ENCODE results near the gene PHC3. TPM values are rescaled to one million over a fixed set of nuclear protein-coding genes. Genes with fewer than 3 reads are reported as not detected.

PHC3 gene
- total RNA-seq, 1 donor from 2014 or later, result 29.7 TPM

DNA sequence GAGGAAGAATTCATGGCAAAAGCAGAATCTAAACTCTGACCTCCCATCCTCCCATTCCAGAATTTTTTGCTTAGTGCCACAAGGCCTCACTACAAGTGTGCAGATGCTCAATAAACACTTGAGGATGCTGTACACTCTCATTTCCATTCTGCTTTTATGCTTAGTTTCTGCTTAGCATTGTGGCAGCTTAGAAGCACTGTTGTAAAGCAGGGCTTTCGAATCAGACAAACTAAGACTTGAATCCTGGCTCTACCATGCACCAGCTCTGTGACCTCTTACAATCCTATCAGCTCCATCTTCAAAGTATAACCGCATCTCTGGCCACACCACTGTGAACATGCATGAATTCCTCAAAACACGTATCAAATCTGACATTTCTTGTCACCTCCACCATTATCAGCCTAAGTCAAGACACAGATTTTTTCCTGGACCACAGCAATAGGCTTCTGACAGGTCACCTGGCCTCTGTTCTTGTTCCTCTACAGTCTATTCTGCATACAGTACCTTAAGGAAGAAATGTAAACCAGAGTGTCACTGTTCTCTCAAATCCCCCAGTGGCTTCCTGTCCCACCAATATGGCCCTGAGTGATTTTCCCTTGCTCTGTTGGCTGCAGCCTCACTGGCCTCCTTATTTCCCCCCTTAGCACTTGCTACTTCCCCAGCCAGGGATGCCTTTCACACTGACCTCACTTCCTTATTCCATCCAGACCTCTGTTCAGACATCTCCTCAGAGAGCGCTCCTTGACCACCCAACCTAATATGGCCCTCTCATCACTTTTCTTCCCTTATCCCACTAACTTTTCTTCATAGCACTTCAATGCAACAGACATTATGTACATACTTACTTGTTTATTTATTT is 8.1 kb upstream of the PHC3 start:
- no peak for DNase-seq (ENCODE audit: extremely low read depth, low read depth, low spot score)

DNA sequence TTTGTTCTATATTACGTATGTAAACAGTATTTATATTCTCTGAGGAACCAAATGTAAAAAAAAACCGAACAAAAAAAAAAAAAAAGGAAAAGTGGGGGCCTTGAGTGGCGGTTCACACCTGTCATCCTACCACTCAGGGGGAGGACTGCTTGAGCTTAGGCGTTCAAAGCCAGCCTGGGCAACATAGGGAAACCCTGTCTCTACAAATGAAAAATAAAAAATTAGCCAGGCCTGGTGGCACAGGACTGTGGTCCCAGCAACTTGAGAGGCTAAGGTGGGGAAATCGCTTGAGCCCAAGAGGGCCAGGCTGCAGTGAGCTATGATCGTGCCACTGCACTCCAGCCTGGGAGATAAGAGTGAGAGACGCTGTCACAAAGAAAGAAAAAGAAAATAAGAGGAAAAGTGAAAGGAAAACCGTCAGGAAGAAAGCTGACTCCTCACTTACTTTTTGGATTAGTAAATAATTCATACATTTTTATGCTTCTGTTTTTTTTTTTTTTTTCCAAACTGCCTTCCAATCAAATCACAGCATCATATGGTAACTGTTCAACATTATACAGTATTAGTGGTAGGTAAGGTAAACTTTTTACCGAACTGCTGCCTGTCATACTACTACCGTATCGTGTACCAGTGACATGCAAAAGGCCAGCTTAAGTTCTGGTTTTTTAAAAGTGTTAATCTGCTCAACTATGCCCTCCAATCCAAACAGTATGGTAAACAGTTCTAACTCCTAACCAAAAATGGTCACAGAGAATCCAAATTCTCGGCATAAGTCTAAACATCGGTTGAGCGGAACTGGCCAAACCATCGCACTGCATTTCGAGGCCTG is 1.2 kb downstream of the PHC3 start:
- no peak for DNase-seq (ENCODE audit: extremely low read depth, low read depth, low spot score)

DNA sequence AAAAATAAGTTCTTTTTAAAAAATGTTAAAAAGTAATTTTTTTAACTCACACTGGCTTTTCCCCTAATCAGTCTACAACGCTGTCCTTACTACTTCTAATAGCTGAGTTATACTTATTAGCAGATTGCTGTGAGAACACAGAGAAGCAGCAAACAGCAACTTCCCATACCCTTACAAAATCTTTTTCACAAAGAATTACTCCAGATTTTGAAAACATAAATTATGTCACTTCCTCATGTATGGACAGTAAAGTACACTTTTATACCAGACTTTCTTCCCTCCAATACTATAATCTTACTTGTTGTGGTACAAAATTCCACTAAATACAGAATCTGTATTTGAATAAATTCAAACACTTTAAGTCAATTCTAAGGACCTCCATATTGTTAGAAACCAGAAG is 2.1 kb downstream of the PHC3 start:
- no peak for DNase-seq (ENCODE audit: extremely low read depth, low read depth, low spot score)

DNA sequence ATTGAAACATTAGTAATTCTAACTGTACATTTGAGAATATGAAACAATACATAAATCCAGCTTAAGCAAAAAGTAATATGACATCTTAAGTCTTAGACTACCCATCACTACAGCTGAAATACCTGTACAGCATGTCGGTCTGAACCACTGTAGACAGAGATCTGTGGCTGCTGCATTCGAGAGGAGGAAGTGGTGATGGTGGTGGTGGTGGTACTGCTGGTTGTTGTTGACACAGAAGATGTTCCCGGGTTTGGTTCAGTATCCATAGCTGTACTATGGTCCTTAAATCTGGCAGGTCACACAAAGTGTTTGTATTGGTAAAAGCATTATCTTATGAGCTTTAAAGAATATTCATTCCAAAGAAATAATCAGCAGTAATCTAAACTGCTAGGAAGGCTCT is 2.9 kb downstream of the PHC3 start:
- no peak for DNase-seq (ENCODE audit: extremely low read depth, low read depth, low spot score)

DNA sequence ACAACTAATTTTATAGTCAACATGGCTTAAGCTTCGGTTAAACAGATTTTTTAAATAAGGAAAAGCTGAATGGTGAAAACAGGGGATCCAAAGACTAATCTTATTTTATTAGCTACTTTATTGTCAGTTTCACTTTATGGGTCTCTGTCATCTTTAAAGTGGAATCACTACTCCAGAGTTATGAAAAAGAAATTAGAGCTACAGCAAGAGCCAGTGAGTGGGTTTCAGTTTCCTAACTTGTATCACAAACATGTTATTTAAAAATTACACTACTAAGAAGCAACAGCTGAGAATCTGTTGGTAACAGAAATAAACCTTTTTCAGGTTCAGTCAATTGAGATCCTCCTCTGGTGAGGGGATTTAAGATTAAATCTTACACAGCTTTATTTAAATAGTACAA is 10.0 kb downstream of the PHC3 start:
- DNase-seq (ENCODE audit: extremely low read depth, low read depth, low spot score), result no peak

DNA sequence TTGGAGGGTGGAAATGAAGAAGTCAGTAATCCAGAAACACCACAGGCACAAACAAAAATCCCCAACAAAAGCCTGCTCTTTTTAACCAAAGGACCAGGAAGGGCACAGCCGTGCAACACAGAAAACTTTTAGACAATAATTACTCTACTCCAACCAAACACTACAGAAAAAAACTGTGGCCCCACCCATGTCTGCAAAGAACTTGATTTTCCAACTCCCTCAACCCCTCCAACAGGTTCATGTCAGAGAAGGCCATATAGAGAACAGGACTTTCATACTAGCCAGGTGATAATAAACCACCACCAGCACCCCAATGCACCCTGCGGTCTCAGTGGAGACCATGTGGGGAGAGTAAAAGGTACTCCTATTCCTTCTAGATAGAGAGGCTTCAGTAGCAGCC is 16.8 kb downstream of the PHC3 start:
- no peak for DNase-seq (ENCODE audit: extremely low read depth, low read depth, low spot score)

DNA sequence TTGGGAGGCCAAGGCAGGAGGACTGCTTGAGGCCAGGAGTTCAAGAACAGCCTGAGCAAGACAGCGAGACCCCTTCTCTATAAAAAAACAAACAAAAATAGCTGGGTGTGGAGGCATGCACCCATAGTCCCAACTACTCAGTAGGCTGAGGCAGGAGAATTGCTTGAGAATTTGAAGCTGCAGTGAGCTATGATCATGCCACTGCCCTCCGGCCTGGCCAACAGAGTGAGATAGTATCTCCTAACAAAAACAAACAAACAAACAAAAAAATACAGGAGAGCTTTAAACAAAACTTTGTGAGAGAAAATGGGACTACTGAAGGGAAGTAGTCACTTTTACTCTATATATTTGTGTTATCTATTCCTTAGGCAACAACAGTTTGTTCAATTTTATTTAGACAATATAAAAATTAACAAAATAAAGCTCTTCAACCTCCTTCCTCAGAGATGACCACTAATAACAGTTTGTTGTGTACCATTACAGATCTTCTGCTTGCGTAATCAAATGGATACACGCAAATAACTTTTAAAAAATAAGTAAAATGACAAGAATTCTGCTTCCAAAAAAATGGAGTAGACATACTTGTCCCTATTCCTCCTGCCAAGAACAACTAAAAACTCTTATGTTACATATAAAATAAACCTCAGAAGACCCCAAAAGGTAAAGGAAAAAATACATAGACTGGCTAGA is 17.4 kb downstream of the PHC3 start:
- DNase-seq (ENCODE audit: extremely low read depth, low read depth, low spot score), result no peak

DNA sequence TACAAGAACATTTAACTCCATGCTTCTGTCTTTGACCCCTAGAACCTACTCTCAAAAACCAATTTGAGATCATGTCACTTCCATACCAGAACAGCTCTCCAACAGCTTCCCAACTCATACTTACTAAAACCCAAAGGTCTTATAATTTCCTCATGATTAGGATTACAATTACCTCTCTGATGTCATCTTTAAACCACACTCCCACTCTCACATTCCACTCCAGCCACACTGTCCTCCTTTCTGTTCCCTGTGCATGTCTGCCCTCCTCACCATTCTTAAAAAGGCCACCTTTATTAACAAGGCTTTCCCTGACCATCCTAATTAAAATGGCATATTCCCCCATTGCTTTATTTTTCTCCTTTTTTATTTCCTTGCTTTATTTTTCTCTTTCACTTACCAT is 18.9 kb downstream of the PHC3 start:
- DNase-seq (ENCODE audit: extremely low read depth, low read depth, low spot score), result no peak

DNA sequence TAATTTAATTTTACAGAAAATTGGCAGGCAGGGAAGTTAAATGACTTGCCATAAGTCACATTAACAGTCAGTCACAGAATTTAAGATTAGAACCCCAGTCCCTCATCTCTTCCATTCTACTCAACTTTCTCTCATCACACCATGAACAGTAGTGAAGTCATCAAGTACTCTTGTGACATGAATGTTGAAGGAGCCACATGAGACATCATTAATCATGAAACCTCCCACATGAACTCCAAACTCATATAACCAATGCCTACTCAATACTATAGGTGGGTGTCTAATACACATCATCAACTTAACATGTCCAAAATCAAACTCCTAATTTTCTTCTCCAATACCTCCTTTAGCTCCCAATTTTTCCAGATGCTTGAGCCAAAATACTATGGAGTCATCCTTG is 19.5 kb downstream of the PHC3 start:
- no peak for DNase-seq (ENCODE audit: extremely low read depth, low read depth, low spot score)

DNA sequence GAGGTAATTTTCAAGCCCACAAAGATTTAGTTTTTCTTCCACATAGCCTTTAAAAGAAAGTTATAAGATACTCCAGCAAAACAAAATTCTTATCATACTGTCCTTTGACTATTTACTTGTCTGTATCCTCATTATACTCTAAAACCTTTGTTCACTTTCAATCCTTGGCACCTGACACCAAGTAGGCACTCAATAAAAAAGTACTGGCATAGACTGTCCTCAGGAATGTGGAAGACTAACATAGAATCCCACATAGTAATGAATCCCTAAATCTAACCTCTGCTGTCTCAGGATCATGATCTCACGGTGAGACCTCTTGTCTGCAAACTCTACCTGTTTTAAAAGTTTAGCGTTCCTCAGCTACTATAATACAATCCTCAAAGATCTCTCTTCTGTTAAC is 21.6 kb downstream of the PHC3 start:
- DNase-seq (ENCODE audit: extremely low read depth, low read depth, low spot score), result no peak

DNA sequence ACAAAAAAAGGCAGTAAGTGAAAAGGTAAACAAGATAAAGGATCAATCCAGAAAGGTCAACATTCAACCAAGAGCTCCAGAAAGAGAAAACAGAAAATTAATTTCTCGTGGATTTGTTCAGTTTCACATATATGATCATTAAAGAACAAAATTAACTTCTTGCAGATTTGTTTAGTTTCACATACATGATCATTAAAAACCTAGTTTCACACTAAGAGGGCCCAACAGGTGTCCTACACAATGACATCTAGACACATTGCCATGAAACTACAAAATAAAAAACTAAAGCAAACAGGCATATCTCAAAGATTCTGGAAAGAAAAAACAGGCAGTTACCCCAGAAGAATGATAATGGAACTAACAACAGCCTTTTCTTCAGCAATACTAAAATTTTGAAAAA is 22.1 kb downstream of the PHC3 start:
- DNase-seq (ENCODE audit: extremely low read depth, low read depth, low spot score), result no peak

DNA sequence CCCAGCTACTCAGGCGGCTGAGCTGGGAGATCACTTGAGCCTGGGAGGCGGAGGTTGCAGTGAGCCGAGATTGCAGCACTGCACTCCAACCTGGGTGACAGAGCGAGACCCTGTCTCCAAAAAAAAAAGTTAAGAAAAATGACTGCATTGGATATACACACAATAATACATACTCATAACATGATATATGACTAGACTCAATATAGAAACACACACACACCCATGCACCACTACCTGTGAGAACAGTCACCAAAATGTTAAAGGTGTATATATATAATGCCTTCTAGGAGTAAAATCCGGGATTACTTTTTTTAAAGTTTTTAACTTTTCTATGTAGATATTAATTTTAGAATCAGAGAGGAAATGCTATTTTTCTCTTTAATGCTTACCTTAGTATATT is 25.9 kb downstream of the PHC3 start:
- no peak for DNase-seq (ENCODE audit: extremely low read depth, low read depth, low spot score)

DNA sequence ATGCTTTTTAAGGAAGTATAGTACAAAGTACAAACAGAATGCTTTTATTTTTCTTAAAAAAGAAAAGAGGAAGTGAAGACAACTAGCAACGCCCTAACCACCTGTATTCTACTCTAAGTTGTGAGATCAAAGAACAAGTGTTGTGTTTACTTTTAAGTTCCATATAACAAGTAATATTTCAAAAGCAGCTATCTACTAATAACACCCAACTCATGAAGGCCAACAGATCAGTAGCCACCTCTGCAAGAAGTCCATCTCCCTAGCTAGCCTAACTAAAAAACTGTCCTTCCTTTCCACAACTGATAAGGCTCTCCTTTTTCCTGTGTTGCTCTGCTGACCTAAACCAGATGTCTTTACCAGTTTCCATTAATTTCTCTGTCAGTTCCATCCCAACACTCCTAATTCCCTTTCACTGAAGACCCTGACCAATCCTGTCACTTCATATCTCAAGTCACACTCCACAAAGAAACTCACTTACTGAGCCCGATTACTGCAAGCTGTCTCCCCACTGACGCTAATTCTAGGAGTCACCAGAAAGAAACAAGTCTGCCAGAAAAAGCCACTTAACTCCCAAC is 26.9 kb downstream of the PHC3 start:
- no peak for DNase-seq (ENCODE audit: extremely low read depth, low read depth, low spot score)

DNA sequence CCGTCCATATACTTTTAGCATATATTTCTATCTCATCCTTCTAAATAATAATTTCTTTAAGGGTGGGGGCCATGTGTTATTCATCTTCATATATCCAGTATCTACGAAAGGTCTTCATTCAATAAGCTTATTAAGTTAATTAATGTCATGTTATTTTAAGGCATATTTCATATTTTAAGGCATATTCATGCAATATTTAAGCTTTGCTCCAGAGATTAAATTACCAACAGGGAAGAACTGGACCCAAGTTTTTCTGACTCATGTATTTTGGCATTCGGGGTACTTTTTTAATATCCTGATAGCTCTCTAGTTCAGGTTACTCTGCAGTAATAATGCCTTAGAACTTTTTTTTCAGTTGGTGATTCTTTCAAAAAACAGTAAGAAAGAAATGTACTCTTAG is 27.4 kb downstream of the PHC3 start:
- no peak for DNase-seq (ENCODE audit: extremely low read depth, low read depth, low spot score)

DNA sequence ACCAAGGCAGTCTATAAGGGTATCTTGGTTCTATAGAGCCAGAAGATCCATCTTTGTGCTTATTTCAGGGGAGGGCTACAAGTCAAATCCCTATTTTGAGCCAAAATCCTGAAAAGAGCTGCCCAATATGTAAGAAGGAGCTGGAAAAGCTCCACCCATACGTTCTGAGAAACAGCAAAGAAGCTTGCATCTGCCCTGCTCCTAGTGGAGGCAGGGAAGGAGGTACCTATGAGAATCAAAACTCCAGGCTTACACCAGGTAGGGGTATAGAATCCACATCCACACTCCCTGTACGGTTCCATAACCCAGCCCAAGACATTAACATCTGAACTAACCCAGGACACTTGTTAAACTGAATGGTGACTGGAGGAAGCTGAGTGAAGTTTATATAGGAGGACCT is 30.0 kb downstream of the PHC3 start:
- no peak for DNase-seq (ENCODE audit: extremely low read depth, low read depth, low spot score)

DNA sequence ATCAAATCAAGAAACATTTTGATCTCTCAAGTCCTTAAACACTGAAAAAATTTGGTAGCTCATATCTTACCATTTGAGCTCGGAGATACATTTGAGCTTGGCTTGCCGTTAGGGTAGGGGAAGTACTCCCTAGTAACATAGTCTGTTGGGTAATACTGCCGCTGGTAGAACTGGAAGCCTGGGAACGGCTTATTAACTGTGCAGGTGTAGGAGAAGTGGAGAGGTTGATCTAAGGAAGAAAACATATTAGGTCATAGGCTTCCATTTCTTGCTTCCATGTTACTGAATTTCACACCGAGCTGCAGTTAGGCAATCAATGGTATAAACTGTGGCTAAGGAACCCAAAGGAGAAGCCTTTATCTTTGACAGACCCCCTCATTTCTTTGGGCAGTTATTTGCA is 32.5 kb downstream of the PHC3 start:
- DNase-seq (ENCODE audit: extremely low read depth, low read depth, low spot score), result no peak

DNA sequence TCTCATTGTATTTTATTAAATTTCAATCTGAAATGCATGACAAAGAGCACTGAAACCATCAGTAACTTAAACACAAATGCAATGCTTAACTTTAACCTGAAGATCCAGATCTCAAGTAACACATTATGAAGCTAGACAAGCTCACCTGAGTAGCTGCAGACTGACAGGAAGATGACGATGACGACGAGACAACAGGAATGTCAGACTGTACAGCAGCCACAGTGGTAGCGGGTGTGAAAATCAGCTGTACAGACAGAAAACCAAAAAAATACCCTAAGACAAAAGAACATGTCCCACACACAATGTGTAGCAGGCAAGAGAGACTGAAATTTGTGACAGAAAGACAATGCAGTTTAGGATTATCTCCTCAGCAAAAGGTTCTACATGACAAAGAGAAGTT is 36.3 kb downstream of the PHC3 start:
- DNase-seq (ENCODE audit: extremely low read depth, low read depth, low spot score), result no peak

DNA sequence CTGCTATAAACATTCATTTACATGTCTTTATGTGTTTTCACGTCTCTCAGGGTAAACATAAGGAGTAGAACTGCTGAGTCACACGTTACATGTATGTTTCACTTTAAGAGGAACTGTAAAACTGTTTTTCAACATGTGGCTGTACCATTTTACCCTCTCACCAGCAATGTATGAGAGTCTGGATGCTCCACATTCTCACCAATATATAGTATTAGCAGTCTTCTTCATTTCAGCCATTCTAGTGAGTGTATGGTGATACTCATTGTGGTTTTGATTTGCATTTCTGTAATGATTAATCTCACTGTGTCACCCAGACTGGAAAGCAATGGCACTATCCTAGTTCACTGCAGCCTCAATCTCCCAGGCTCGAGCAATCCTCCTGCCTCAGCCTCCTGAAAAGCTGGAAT is 37.1 kb downstream of the PHC3 start:
- DNase-seq (ENCODE audit: extremely low read depth, low read depth, low spot score), result no peak

DNA sequence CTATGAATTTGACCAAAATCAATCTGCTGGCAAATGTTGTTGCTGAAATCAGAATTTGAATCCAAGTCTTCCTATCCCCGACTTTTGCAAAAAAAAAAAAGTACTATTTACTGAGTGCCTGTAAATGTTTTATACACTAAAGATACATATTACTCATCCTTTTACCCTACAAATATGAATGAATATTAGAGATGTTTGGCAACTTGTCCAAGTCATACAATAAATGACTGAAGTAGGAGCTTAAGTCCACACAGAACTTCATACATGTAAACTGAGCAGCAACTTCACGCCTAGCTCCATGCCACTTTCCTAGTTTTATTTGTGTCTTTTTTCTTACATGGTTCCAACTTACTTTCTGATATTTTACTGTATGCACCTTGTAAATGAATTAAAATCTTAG is 39.2 kb downstream of the PHC3 start:
- DNase-seq (ENCODE audit: extremely low read depth, low read depth, low spot score), result no peak

DNA sequence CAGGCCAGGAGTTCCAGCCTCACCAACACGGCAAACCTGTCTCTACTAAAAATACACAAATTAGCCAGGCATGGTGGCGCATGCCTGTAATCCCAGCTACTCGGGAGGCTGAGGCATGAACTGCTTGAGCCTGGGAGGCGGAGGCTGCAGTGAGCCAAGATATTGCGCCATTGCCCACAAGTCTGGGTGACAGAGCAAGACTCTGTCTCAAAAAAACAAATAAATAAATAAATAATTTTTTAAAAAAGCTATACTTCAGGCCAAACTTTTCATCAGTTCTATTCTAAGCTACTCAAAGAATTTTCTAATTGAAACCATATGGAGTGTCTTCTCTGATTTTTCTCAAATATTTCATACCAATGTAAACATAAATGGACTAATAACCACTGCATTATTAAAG is 43.5 kb downstream of the PHC3 start:
- no peak for DNase-seq (ENCODE audit: extremely low read depth, low read depth, low spot score)

DNA sequence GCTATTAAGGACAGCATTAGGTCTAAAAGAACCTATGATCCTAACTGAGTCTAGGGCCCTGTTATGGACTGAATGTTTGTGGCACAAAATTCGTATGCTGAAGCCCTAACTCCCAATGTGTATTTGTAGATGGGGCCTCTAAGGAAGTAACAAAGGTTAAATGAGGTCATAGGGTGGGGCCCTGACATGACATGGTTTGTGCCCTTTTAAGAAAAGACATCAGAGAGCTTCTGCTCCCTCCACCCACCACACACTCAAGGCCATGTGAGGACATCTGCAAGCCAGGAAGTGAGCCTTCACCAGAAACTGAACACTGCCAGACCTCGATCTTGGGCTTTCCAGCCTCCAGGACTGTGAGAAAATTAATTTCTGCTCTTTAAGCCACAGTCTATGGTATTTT is 49.2 kb downstream of the PHC3 start:
- no peak for DNase-seq (ENCODE audit: extremely low read depth, low read depth, low spot score)

Data from glomerular endothelial cell (primary cell).